Activated CD4-positive, alpha-beta T cell treated with anti-CD3 and anti-CD28 coated beads, Interleukin-2, amount 10 ng/mL, durations not matched to agents 24 days and 14 days (primary cell): ENCODE data around the gene DNAJB2. TPM values are rescaled to one million over a fixed set of nuclear protein-coding genes. Genes with fewer than 3 reads are reported as not detected.
"Not testable (repeated sequence)": the region's sequence is repeated elsewhere in the genome, so short reads cannot be mapped to it uniquely, and the experiment has no call there.

Experiments used
- DNase-seq: peaks from one replicate; pipeline ENCODE4 v3.0.0; 2022
- H3K27ac Mint-ChIP-seq: one replicate; pipeline ENCODE4 v1.8.0; 2022; ENCODE audit warnings: mild to moderate bottlenecking, mixed read lengths
- H3K27me3 Mint-ChIP-seq: one replicate; pipeline ENCODE4 v1.8.0; 2022; ENCODE audit warnings: mixed read lengths
- H3K36me3 Mint-ChIP-seq: one replicate; pipeline ENCODE4 v1.8.0; 2022; ENCODE audit warnings: low read depth, mild to moderate bottlenecking, mixed read lengths
- H3K4me1 Mint-ChIP-seq: one replicate; pipeline ENCODE4 v1.8.0; 2021; ENCODE audit warnings: mixed read lengths
- H3K4me3 Mint-ChIP-seq: one replicate; pipeline ENCODE4 v1.8.0; 2022; ENCODE audit warnings: mild to moderate bottlenecking, moderate library complexity, mixed read lengths
- H3K9me3 Mint-ChIP-seq: one replicate; pipeline ENCODE4 v1.8.0; 2021; ENCODE audit warnings: mixed read lengths
- intact Hi-C: fragments of 100-400 bp; cut with micrococcal nuclease; formaldehyde crosslinking; loops from one replicate; pipeline ENCODE4 v1.15.1; 2023
- total RNA-seq: library from RNA; stranded (reverse); gene quantifications from 2 replicates; pipeline ENCODE4 v1.2.3, GENCODE V29; 2022

The DNAJB2 gene
- total RNA-seq, 1 donor from 2014 or later, result 52.4 TPM

DNA sequence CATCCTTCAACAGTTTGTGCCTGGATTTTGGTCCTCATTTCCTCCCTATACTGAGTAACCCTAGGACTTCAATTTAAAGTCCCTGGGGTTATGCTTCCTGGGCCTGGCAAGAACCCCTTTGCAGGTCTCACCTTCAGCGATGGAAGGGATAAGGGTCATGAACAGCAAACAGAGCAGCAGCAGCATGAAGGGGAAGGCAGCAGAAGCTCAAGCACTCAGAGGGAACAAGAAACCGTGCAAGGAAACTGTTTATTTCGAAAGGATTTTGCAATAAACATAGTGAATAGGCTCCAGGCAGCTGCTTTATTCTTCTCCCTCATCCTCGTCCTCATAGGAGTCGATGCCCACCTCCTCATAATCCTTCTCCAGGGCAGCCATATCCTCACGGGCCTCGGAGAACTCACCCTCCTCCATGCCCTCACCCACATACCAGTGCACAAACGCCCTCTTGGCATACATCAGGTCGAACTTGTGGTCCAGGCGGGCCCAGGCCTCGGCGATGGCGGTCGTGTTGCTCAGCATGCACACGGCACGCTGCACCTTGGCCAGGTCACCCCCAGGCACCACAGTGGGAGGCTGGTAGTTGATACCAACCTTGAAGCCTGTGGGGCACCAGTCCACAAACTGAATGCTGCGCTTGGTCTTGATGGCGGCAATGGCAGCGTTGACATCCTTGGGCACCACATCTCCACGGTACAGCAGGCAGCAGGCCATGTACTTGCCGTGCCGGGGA is 29.0 kb upstream of the DNAJB2 start:
- H3K27ac Mint-ChIP-seq, result peak overlapping the region; percentile 91
- DNase-seq, result peak; percentile 69
- no peaks in the 10 kb centered on the region for H3K9me3 Mint-ChIP-seq
- no peaks in the 10 kb centered on the region for H3K27me3 Mint-ChIP-seq
- peaks cover 72% of the 10 kb centered on the region for H3K4me1 Mint-ChIP-seq
- intact Hi-C loops, result loop anchor here (5.0 kb wide), 1 partner anchor 683 kb away; the partner anchor contains the start of genes CNOT9 and USP37
- peaks cover 61% of the 10 kb centered on the region for H3K36me3 Mint-ChIP-seq
- peak overlapping the region; percentile 80 for H3K4me3 Mint-ChIP-seq

DNA sequence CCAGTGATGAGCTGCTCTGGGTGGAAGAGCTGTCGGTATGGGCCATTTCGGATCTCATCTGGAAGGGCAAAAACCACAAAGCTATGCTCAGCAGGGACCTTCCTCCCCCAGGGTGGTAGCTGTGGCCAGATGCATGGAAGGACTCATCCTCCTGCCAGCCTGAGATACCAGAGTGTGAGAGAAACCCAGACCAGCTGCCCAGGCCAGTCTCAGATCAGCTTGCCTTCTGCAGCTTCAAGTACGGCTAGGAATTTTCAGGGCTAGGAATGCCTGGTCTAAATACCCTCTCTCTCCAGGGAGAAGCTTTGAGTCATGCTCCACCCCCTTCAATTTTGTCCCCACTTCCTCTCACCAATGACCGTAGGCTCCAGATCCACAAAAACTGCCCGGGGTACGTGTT is 27.5 kb upstream of the DNAJB2 start:
- Mint-ChIP-seq H3K36me3 (peaks cover 57% of the 10 kb centered on the region), H3K9me3 (no peaks in the 10 kb centered on the region), H3K27ac (peak overlapping the region; percentile 91), H3K27me3 (no peaks in the 10 kb centered on the region), H3K4me1 (peaks cover 70% of the 10 kb centered on the region), H3K4me3 (peak overlapping the region; percentile 80)
- intact Hi-C loops, result loop anchor here (5.0 kb wide), 1 partner anchor 684 kb away; the partner anchor contains the start of genes CNOT9 and USP37
- DNase-seq, result no peak

DNA sequence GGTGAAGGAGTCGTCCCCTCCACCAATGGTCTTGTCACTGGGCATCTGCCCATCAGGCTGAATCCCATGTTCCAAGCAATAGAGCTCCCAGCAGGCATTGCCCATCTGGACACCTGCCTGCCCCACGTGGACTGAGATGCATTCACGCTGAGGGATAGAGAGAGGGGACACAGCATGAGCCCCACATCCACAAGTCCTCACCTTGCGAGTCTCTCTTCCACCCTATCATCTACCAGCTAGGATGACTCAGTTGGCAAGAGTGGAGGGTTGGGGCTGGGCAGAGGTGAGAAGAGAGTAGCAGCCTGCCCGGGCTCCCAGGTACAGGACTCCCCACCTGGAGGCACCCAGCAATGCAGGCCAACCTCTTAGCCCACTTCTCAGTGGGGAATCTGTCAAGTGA is 27.1 kb upstream of the DNAJB2 start:
- Mint-ChIP-seq H3K27ac (peak overlapping the region; percentile 91), H3K4me1 (peaks cover 66% of the 10 kb centered on the region), H3K27me3 (no peaks in the 10 kb centered on the region), H3K4me3 (peak overlapping the region; percentile 80), H3K36me3 (peaks cover 54% of the 10 kb centered on the region), H3K9me3 (no peaks in the 10 kb centered on the region)
- peak; percentile 71 for DNase-seq
- intact Hi-C loops, result loop anchor here (5.0 kb wide), 1 partner anchor 685 kb away; the partner anchor contains the start of genes CNOT9 and USP37

GRCh38 chr2:219252570-219252899 is 26.6 kb upstream of the DNAJB2 start:
- H3K4me1 Mint-ChIP-seq, result peaks cover 61% of the 10 kb centered on the region
- H3K36me3 Mint-ChIP-seq, result peaks cover 52% of the 10 kb centered on the region
- H3K9me3 Mint-ChIP-seq, result no peaks in the 10 kb centered on the region
- peak overlapping the region; percentile 91 for H3K27ac Mint-ChIP-seq
- peak overlapping the region; percentile 80 for H3K4me3 Mint-ChIP-seq
- intact Hi-C loops, result loop anchor here (5.0 kb wide), 1 partner anchor 685 kb away; the partner anchor contains the start of genes CNOT9 and USP37
- DNase-seq, result no peak
- no peaks in the 10 kb centered on the region for H3K27me3 Mint-ChIP-seq

DNA sequence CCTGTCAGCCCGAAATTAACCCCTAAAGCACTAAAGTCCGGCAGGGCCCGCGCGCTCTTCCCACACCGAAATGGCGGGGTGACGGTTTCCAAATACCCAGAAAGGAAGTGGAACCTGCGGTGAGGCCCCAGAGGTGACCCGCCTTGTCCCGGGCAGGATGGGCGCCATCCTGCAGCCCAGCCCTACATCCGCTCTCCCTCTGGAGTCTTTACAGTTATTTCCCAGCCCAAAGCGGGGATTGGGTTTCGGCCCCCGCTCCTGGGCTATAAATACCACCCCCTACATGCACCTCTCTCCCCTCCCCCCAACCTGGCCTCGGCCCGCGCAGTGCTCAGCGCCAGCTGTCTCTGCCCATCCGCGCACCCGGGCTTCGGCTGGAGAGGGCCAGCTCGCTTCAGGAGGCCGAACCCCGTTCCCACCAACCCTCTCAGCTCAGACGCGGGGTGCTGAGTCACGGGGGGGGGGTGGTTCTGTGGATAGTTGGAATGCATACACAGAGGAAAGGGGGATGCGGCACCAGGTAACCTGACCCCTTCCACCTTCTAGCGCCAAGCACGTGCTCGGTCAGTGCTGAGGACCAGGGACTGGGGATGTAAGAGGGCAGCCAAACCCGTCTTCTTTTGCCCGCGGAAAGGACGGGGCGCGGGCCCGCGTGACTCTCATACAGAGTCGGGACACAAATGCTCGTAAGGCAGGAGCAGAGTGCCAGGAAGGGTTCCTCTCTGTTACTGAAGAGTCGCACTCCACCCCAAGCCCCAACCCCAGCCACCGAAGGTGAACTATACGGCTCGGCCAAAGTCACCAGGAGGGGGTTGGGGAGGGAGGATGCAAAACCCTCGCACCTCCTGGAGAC is 26.0 kb upstream of the DNAJB2 start, which contains the start of gene TUBA4B:
TSS of gene TUBA4B (plus strand) at position 344 of the 853 bp plus-strand sequence. CDS start at position 509, 165 bp downstream.
- H3K9me3 Mint-ChIP-seq, result no peaks in the 10 kb centered on the region
- peak within 1 kb of the TSS; percentile 91 for H3K27ac Mint-ChIP-seq
- H3K36me3 Mint-ChIP-seq, result peaks cover 48% of the 10 kb centered on the region
- no peaks in the 10 kb centered on the region for H3K27me3 Mint-ChIP-seq
- H3K4me3 Mint-ChIP-seq, result peak within 1 kb of the TSS; percentile 80
- peak; percentile 89 for DNase-seq
- intact Hi-C loops, result loop anchor here (1.0 to 5.0 kb wide), 9 partner anchors 8 to 686 kb away; partner anchors contain the start of genes ANKZF1, ATG9A, CHPF and CNOT9
- peaks cover 55% of the 10 kb centered on the region for H3K4me1 Mint-ChIP-seq

- peak within 1 kb of the TSS; percentile 91 for H3K27ac Mint-ChIP-seq
- peaks cover 47% of the 10 kb centered on the region for H3K4me1 Mint-ChIP-seq
- peak within 1 kb of the TSS; percentile 80 for H3K4me3 Mint-ChIP-seq
- H3K9me3 Mint-ChIP-seq, result no peaks in the 10 kb centered on the region
- H3K36me3 Mint-ChIP-seq, result peaks cover 39% of the 10 kb centered on the region
- no peaks in the 10 kb centered on the region for H3K27me3 Mint-ChIP-seq
- intact Hi-C loops, result loop anchor here (1.0 to 5.0 kb wide), 12 partner anchors 9 to 687 kb away; partner anchors contain the start of genes ANKZF1, ATG9A, CHPF and CNOT9
- peak; percentile 97 for DNase-seq
These were observed 25.2 kb upstream of the DNAJB2 start, which contains the start of gene TUBA4A for GRCh38 chr2:219253753-219254589. TUBA4A (minus strand) TSS chr2:219253918; CDS start chr2:219253858, 60 bp downstream.

DNA sequence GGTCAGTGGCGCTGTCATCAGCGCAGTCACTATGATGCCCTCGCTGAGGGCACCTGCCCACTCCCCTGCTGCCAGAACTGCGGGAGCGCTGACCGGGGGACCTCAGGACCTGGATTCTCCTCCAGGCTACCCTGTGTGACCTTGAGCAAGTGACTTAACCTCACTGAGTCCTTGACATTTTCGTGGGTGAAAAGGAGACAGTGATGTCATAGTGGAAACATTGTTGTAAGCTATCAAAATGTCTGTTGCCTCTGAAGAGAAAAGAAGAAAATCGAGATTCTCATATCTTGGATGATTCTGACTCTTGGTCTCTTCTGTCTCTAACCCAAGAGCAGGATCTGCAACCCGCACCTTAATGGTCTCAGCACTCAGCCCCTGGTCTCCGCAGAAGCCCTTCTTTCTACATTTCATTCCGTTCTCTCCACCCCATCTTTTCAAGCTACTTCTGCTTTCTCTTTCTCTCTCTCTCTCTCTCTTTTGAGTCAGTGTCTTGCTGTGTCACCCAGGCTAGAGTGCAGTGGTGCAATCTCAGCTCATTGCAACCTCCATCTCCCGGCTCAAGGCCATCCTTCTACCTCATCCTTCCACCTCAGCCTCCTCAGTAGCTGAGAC is 24.5 kb upstream of the DNAJB2 start:
- peaks cover 3% of the 10 kb centered on the region for H3K27me3 Mint-ChIP-seq
- peak overlapping the region; percentile 80 for H3K4me3 Mint-ChIP-seq
- DNase-seq, result peak; percentile 85
- intact Hi-C loops, result loop anchor here (1.0 to 5.0 kb wide), 4 partner anchors 94 to 687 kb away; partner anchors contain the start of genes CNOT9, NHEJ1 and USP37
- no peaks in the 10 kb centered on the region for H3K9me3 Mint-ChIP-seq
- H3K27ac Mint-ChIP-seq, result peak overlapping the region; percentile 91
- H3K4me1 Mint-ChIP-seq, result peaks cover 40% of the 10 kb centered on the region
- H3K36me3 Mint-ChIP-seq, result peaks cover 32% of the 10 kb centered on the region

DNA sequence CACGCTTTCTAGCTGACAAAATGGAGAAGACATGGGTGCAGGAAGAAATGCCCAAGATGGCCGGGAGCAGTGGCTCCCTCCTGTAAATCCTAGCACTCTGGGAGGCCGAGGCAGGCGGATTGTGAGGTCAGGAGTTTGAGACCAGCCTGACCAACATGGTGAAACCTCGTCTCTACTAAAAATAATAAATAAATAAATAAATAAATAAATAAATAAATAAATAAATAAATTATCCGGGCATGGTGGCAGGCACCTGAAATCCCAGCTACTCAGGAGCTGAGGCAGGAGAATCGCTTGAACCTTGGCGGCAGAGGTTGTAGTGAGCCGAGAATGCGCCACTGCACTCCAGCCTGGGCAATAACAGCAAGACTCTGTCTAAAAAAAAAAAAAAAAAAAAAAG is 20.2 kb upstream of the DNAJB2 start:
- H3K4me3 Mint-ChIP-seq, DNase-seq, H3K36me3 Mint-ChIP-seq, H3K27ac Mint-ChIP-seq, intact Hi-C loops, H3K9me3 Mint-ChIP-seq: not testable (repeated sequence)
- Mint-ChIP-seq H3K4me1 (peaks cover 13% of the 10 kb centered on the region), H3K27me3 (peaks cover 18% of the 10 kb centered on the region)

DNA sequence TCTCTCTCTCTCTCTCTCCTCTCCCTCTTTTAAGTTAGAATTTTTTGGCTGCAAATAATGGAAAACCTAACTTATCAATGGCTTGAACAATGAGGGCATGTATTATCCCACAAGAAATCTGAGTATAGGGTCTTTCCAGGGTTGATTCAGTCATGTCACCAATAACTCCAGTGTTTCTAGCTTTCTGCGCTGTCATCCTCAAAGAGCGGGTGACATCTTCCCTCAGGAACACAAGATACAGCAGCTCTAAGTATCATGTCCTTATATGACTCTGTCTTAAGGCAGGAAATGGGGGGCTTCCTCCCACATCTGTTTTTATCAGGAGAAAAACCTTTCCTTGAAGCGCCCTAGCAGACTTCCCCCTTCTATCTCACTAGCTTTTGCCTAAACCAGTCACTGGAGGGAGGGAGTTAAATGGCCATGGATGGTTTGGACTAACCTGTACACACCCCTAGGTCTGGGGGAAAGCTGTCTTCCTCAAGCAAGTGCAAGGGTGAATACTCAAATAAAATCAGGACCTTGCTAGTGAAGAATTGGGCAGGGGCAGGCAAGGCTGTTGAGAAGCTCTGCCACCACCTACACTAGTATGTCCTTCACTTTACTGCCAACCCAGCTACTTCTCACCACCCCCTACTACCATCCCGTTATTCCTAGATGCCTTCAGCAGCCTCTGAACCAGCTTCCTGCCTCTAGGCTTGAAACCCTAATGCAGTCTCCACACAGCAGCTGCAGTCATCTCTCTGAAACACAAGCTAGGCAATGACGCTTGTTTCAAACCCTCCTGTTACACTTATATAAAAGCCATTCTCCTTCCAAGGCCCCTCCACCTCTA is 17.9 kb upstream of the DNAJB2 start:
- H3K36me3 Mint-ChIP-seq, result no peaks in the 10 kb centered on the region
- H3K9me3 Mint-ChIP-seq, result no peaks in the 10 kb centered on the region
- peaks cover 18% of the 10 kb centered on the region for H3K27me3 Mint-ChIP-seq
- no peak overlapping the region for H3K4me3 Mint-ChIP-seq
- DNase-seq, result no peak
- intact Hi-C loops, result no loop called here
- no peak overlapping the region for H3K27ac Mint-ChIP-seq
- H3K4me1 Mint-ChIP-seq, result peaks cover 2% of the 10 kb centered on the region

DNA sequence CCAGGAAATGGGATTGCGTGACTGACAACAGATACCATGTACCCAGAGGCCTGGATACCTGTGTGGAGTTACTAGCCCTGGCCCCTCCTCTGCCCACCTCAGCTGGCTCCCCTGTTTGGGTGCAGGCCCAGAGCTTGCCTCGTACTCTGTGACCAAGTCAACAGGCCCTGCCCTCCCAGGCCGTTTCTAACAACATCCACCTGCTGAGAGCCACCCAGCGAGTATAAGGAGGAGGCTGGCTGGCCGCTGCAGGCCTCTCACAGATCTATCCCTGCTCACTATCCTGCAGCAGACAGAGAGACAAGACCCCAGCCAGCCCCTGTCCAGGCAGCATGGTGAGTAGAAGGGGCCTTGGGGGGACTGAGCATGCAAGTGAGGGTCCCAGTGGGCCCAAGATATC is 12.9 kb upstream of the DNAJB2 start:
- Mint-ChIP-seq H3K36me3 (no peaks in the 10 kb centered on the region), H3K4me1 (no peaks in the 10 kb centered on the region), H3K27ac (no peak overlapping the region), H3K4me3 (no peak overlapping the region), H3K9me3 (no peaks in the 10 kb centered on the region), H3K27me3 (peaks cover 11% of the 10 kb centered on the region)
- intact Hi-C loops, result no loop called here
- no peak for DNase-seq

DNA sequence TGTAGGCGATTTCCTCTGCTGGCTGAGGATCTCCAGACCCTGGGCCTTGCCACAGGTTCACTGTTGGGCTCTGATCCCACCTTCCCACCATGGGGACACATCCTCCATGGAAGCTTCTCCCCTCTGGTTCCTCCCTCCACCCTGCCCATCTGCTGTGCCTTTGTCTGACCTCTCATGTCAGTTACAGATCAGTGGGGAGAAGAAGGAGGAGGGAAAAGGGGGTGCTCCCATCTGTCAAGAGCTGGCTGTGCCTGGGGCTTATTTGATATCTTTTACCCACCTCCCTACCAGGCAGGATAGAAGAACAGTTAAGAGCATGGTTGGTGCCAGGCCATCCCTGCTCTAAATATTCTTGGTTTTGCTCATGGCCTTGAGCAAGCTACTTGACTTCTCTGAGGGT is 12.3 kb upstream of the DNAJB2 start:
- peaks cover 11% of the 10 kb centered on the region for H3K27me3 Mint-ChIP-seq
- DNase-seq, result no peak
- intact Hi-C loops, result no loop called here
- H3K9me3 Mint-ChIP-seq, result no peaks in the 10 kb centered on the region
- H3K4me3 Mint-ChIP-seq, result no peak overlapping the region
- no peak overlapping the region for H3K27ac Mint-ChIP-seq
- H3K36me3 Mint-ChIP-seq, result no peaks in the 10 kb centered on the region
- H3K4me1 Mint-ChIP-seq, result no peaks in the 10 kb centered on the region

GRCh38 chr2:219268294-219268693 is 10.9 kb upstream of the DNAJB2 start:
- Mint-ChIP-seq H3K27ac (no peak overlapping the region), H3K27me3 (peaks cover 12% of the 10 kb centered on the region), H3K9me3 (no peaks in the 10 kb centered on the region), H3K36me3 (no peaks in the 10 kb centered on the region), H3K4me1 (no peaks in the 10 kb centered on the region), H3K4me3 (no peak overlapping the region)
- DNase-seq, result no peak
- intact Hi-C loops, result no loop called here
